ENCODE measurements around the gene EFNB1. TPM values are rescaled to one million over a fixed set of nuclear protein-coding genes. Genes with fewer than 3 reads are reported as not detected.
"Not testable (repeated sequence)": the region's sequence is repeated elsewhere in the genome, so short reads cannot be mapped to it uniquely, and the experiment has no call there.

Gene EFNB1
- 10 to 100 TPM; 17.5 to 36.0 (median 28.5) TPM for total RNA-seq

- Histone ChIP-seq H3K27me3 (no peaks in the 10 kb centered on the region), H3K9me3 (no peaks in the 10 kb centered on the region), H3K27ac (peak within 1 kb of the TSS; percentile 84 to 86 (median 85)), H3K4me3 (peak within 1 kb of the TSS; percentile 75 to 94), H3K36me3 (no peaks in the 10 kb centered on the region), H3K4me1 (peaks cover 0 to 39% (median 10%) of the 10 kb centered on the region in 3 donors)
- no CpG with 5 or more reads among the region's 82 CpGs for WGBS, 2 donors (ENCODE audit: low coverage in 1 of 2)
- no peak for TF ChIP-seq CTCF (IDR thresholded peaks at IDR 0.05)
- TF ChIP-seq EP300 (IDR thresholded peaks at IDR 0.05): no peak
- peak; percentile 85 to 89 for TF ChIP-seq POLR2A (IDR thresholded peaks at IDR 0.05)
- TF ChIP-seq POLR2AphosphoS5 (IDR thresholded peaks at IDR 0.05): peak; percentile 93
- ATAC-seq: peak; percentile 91
Observed at GRCh38 chrX:68828740-68829581, at the start of gene EFNB1. TSS of gene EFNB1 (plus strand) at chrX:68829021. CDS start at chrX:68829777, 756 bp downstream.

GRCh38 chrX:68781295-68781694 lies 47.5 kb upstream of the EFNB1 start:
- WGBS, 2 donors (ENCODE audit: low coverage in 1 of 2): 76 to 96% methylated on average over 4 of the region's 4 CpGs
- H3K9me3 ChIP-seq, ATAC-seq, H3K27ac ChIP-seq, H3K36me3 ChIP-seq, H3K4me3 ChIP-seq, H3K4me1 ChIP-seq, H3K27me3 ChIP-seq: not testable (repeated sequence)

GRCh38 chrX:68784816-68785215 lies 44.0 kb upstream of the EFNB1 start:
- H3K27ac ChIP-seq: no peak overlapping the region
- no peaks in the 10 kb centered on the region for H3K9me3 ChIP-seq
- ATAC-seq: no peak

GRCh38 chrX:68786581-68786980 lies 42.2 kb upstream of the EFNB1 start:
- not testable (repeated sequence) for H3K4me1 ChIP-seq, H3K27me3 ChIP-seq, H3K9me3 ChIP-seq, ATAC-seq, H3K36me3 ChIP-seq, H3K27ac ChIP-seq, H3K4me3 ChIP-seq
- WGBS, 2 donors (ENCODE audit: low coverage in 1 of 2): 73 to 76% methylated on average over 2 to 4 of the region's 4 CpGs

More at GRCh38 chrX:68784816-68785215, 44.0 kb upstream of the EFNB1 start:
- Histone ChIP-seq H3K4me1 (no peaks in the 10 kb centered on the region), H3K4me3 (no peak overlapping the region), H3K27me3 (no peaks in the 10 kb centered on the region), H3K36me3 (no peaks in the 10 kb centered on the region)
- TF ChIP-seq EP300 (IDR thresholded peaks at IDR 0.05) (no peak), CTCF (IDR thresholded peaks at IDR 0.05) (no peak), POLR2AphosphoS5 (IDR thresholded peaks at IDR 0.05) (no peak), POLR2A (IDR thresholded peaks at IDR 0.05) (no peak)
- 79 to 83% methylated on average over 5 to 6 of the region's 10 CpGs for whole genome bisulfite sequencing, 2 donors (ENCODE audit: low coverage in 1 of 2)

- H3K4me1 ChIP-seq: no peaks in the 10 kb centered on the region
- no peak overlapping the region for H3K4me3 ChIP-seq
- no peak overlapping the region for H3K27ac ChIP-seq
- H3K36me3 ChIP-seq: no peaks in the 10 kb centered on the region
- TF ChIP-seq EP300 (IDR thresholded peaks at IDR 0.05) (no peak), CTCF (IDR thresholded peaks at IDR 0.05) (no peak), POLR2AphosphoS5 (IDR thresholded peaks at IDR 0.05) (no peak), POLR2A (IDR thresholded peaks at IDR 0.05) (no peak)
- no peaks in the 10 kb centered on the region for H3K9me3 ChIP-seq
- WGBS, 2 donors (ENCODE audit: low coverage in 1 of 2): 38 to 62% methylated on average over 2 to 3 of the region's 3 CpGs
- no peak for ATAC-seq
- H3K27me3 ChIP-seq: no peaks in the 10 kb centered on the region
Observed at GRCh38 chrX:68789966-68790365, 38.9 kb upstream of the EFNB1 start.

- no peaks in the 10 kb centered on the region for H3K9me3 ChIP-seq
- no peaks in the 10 kb centered on the region for H3K36me3 ChIP-seq
- no peak for ATAC-seq
- H3K4me3 ChIP-seq: no peak overlapping the region
- H3K27ac ChIP-seq: no peak overlapping the region
- no peak for TF ChIP-seq CTCF (IDR thresholded peaks at IDR 0.05)
- TF ChIP-seq POLR2A (IDR thresholded peaks at IDR 0.05): no peak
- no peak for TF ChIP-seq POLR2AphosphoS5 (IDR thresholded peaks at IDR 0.05)
- no peak for TF ChIP-seq EP300 (IDR thresholded peaks at IDR 0.05)
- WGBS, 2 donors (ENCODE audit: low coverage in 1 of 2): 78% methylated on average over 1 of the region's 1 CpG
- no peaks in the 10 kb centered on the region for H3K4me1 ChIP-seq
- H3K27me3 ChIP-seq: no peaks in the 10 kb centered on the region
Observed at GRCh38 chrX:68792083-68792482, 36.7 kb upstream of the EFNB1 start.

Data from gastroesophageal sphincter (tissue), 4 donors.